Left ventricle myocardium inferior (tissue), 1 donor: Measurements from ENCODE around the gene ARHGAP5. TPM values are rescaled to one million over a fixed set of nuclear protein-coding genes. Genes with fewer than 3 reads are reported as not detected.

ENCODE experiments used
- DNase-seq: peaks from one replicate; pipeline ENCODE4 v3.0.0-alpha.2; 2020
- H3K27ac ChIP-seq: fragments of 200-600 bp; replicated peaks from 2 replicates; pipeline ENCODE4 v1.8.0; 2021
- H3K27me3 ChIP-seq: fragments of 200-600 bp; 2 replicates; pipeline ENCODE4 v1.8.0; 2021; ENCODE audit warnings: low read depth
- H3K36me3 ChIP-seq: fragments of 200-600 bp; 2 replicates; pipeline ENCODE4 v1.8.0; 2021
- H3K4me1 ChIP-seq: fragments of 200-600 bp; 2 replicates; pipeline ENCODE4 v1.8.0; 2021
- H3K4me3 ChIP-seq: fragments of 200-600 bp; 2 replicates; pipeline ENCODE4 v1.8.0; 2021; ENCODE audit warnings: mild to moderate bottlenecking, moderate library complexity
- H3K9me3 ChIP-seq: fragments of 200-600 bp; replicated peaks from 2 replicates; pipeline ENCODE4 v1.8.0; 2021
- CTCF ChIP-seq: fragments of 200-600 bp; IDR thresholded peaks from 2 replicates; pipeline ENCODE4 v1.8.0; 2021; ENCODE audit warnings: antibody characterized with exemption, mild to moderate bottlenecking, borderline replicate concordance
- intact Hi-C: fragments of 100-400 bp; cut with micrococcal nuclease; formaldehyde crosslinking; loops from one replicate; pipeline ENCODE4 v1.11.0; 2022
- total RNA-seq: library from RNA; stranded (reverse); fragmentation: NEBNext Ultra II Directional; extraction: Animal tissue kit (Norgen Biotek cat#: 25700); gene quantifications from one replicate; pipeline ENCODE4 v1.2.1, GENCODE V29; 2021
- donor health status: DM: no; HTN: yes; CAD: no; lungs with severe emphysema.

The ARHGAP5 gene
- total RNA-seq, 1 donor from 2014 or later, result 238 TPM

GRCh38 chr14:32197919-32198318, 120.8 kb downstream of the ARHGAP5 start:
- Histone ChIP-seq H3K4me3 (no peak overlapping the region), H3K27ac (no peak overlapping the region), H3K36me3 (no peaks in the 10 kb centered on the region), H3K27me3 (no peaks in the 10 kb centered on the region), H3K9me3 (no peaks in the 10 kb centered on the region), H3K4me1 (peaks cover 23% of the 10 kb centered on the region)
- intact Hi-C loops, result no loop called here
- no peak for DNase-seq
- no peak for TF ChIP-seq CTCF

GRCh38 chr14:32200368-32201192, 123.5 kb downstream of the ARHGAP5 start:
- peaks cover 39% of the 10 kb centered on the region for H3K4me1 ChIP-seq
- H3K4me3 ChIP-seq, result peak overlapping the region; percentile 77
- no peaks in the 10 kb centered on the region for H3K9me3 ChIP-seq
- peak overlapping the region; percentile 90 for H3K27ac ChIP-seq
- no peaks in the 10 kb centered on the region for H3K27me3 ChIP-seq
- TF ChIP-seq CTCF, result no peak
- no peaks in the 10 kb centered on the region for H3K36me3 ChIP-seq
- DNase-seq, result no peak
- intact Hi-C loops, result loop anchor here (5.0 kb wide), 1 partner anchor 123 kb away; the partner anchor contains the start of gene ARHGAP5

- Histone ChIP-seq H3K27me3 (no peaks in the 10 kb centered on the region), H3K36me3 (no peaks in the 10 kb centered on the region), H3K9me3 (no peaks in the 10 kb centered on the region), H3K4me3 (peak overlapping the region; percentile 77), H3K27ac (peak overlapping the region; percentile 90), H3K4me1 (peaks cover 42% of the 10 kb centered on the region)
- TF ChIP-seq CTCF, result no peak
- intact Hi-C loops, result loop anchor here (5.0 kb wide), 1 partner anchor 124 kb away; the partner anchor contains the start of gene ARHGAP5
- DNase-seq, result peak; percentile 86
Measured at GRCh38 chr14:32201193-32201815, 124.2 kb downstream of the ARHGAP5 start.

- Histone ChIP-seq H3K4me3 (peak within 1 kb of the TSS; percentile 77), H3K9me3 (no peaks in the 10 kb centered on the region), H3K27ac (peak within 1 kb of the TSS; percentile 90), H3K36me3 (no peaks in the 10 kb centered on the region), H3K4me1 (peaks cover 42% of the 10 kb centered on the region), H3K27me3 (no peaks in the 10 kb centered on the region)
- peak; percentile 20 for DNase-seq
- intact Hi-C loops, result loop anchor here (5.0 kb wide), 1 partner anchor 125 kb away; the partner anchor contains the start of gene ARHGAP5
- TF ChIP-seq CTCF, result no peak
Measured at GRCh38 chr14:32201816-32202490, 124.8 kb downstream of the ARHGAP5 start, which contains the start of gene RNU6-7. RNU6-7 (plus strand) TSS chr14:32202045.

- H3K9me3 ChIP-seq, result no peaks in the 10 kb centered on the region
- intact Hi-C loops, result loop anchor here (5.0 kb wide), 1 partner anchor 125 kb away; the partner anchor contains the start of gene ARHGAP5
- H3K4me3 ChIP-seq, result peak overlapping the region; percentile 77
- H3K27me3 ChIP-seq, result no peaks in the 10 kb centered on the region
- H3K27ac ChIP-seq, result peak overlapping the region; percentile 90
- peaks cover 42% of the 10 kb centered on the region for H3K4me1 ChIP-seq
- TF ChIP-seq CTCF, result no peak
- DNase-seq, result no peak
- H3K36me3 ChIP-seq, result no peaks in the 10 kb centered on the region
Measured at GRCh38 chr14:32202491-32202997, 125.4 kb downstream of the ARHGAP5 start.
